ENCODE data around the gene MAFF.

The MAFF gene

GRCh38 chr22:38203855-38204514, 2.2 kb downstream of the MAFF start:
- no peak for DNase-seq (ENCODE audit: low read depth, low spot score)

- no peak for DNase-seq (ENCODE audit: low read depth, low spot score)
These were observed 3.0 kb downstream of the MAFF start for GRCh38 chr22:38204784-38205183.

- no peak for DNase-seq (ENCODE audit: low read depth, low spot score)
These were observed 3.7 kb downstream of the MAFF start for GRCh38 chr22:38205261-38206128.

- DNase-seq (ENCODE audit: low read depth, low spot score), result no peak
These were observed 6.2 kb downstream of the MAFF start for GRCh38 chr22:38207898-38208432.

GRCh38 chr22:38208551-38208968, 6.8 kb downstream of the MAFF start:
- no peak for DNase-seq (ENCODE audit: low read depth, low spot score)

GRCh38 chr22:38211556-38211955, 9.8 kb downstream of the MAFF start:
- DNase-seq (ENCODE audit: low read depth, low spot score), result no peak

GRCh38 chr22:38212442-38212841, 10.6 kb downstream of the MAFF start:
- no peak for DNase-seq (ENCODE audit: low read depth, low spot score)

GRCh38 chr22:38213319-38213989, 11.7 kb downstream of the MAFF start:
- DNase-seq (ENCODE audit: low read depth, low spot score), result no peak

GRCh38 chr22:38213990-38214301, 12.2 kb downstream of the MAFF start:
- no peak for DNase-seq (ENCODE audit: low read depth, low spot score)

GRCh38 chr22:38214302-38215056, 12.7 kb downstream of the MAFF start:
- no peak for DNase-seq (ENCODE audit: low read depth, low spot score)

- DNase-seq (ENCODE audit: low read depth, low spot score), result no peak
These were observed 13.6 kb downstream of the MAFF start for GRCh38 chr22:38215156-38216038.

- peak; percentile 77 for DNase-seq (ENCODE audit: low read depth, low spot score)
These were observed 17.1 kb downstream of the MAFF start for GRCh38 chr22:38218661-38219622.

- DNase-seq (ENCODE audit: low read depth, low spot score), result no peak
These were observed 17.8 kb downstream of the MAFF start for GRCh38 chr22:38219632-38220031.

GRCh38 chr22:38220163-38220562, 18.4 kb downstream of the MAFF start:
- no peak for DNase-seq (ENCODE audit: low read depth, low spot score)

- no peak for DNase-seq (ENCODE audit: low read depth, low spot score)
These were observed 19.0 kb downstream of the MAFF start for GRCh38 chr22:38220653-38221386.

GRCh38 chr22:38221407-38221806, 19.6 kb downstream of the MAFF start:
- no peak for DNase-seq (ENCODE audit: low read depth, low spot score)

- DNase-seq (ENCODE audit: low read depth, low spot score), result no peak
These were observed 20.4 kb downstream of the MAFF start for GRCh38 chr22:38221908-38222796.

- no peak for DNase-seq (ENCODE audit: low read depth, low spot score)
These were observed 21.0 kb downstream of the MAFF start for GRCh38 chr22:38222797-38223119.
